CD4-positive, alpha-beta T cell treated with Interleukin-12 subunit alpha and Interleukin-12 subunit beta, for 1 hour (primary cell): ENCODE measurements around the gene MRPL46.
"Not testable (repeated sequence)": the region's sequence is repeated elsewhere in the genome, so short reads cannot be mapped to it uniquely, and the experiment has no call there.

ENCODE experiments used
- DNase-seq: peaks from one replicate; pipeline ENCODE4 v3.0.0-alpha.2; 2020

The MRPL46 gene

GRCh38 chr15:88438181-88438580, 29.0 kb downstream of the MRPL46 start:
- DNase-seq, result no peak

- not testable (repeated sequence) for DNase-seq
These were observed 33.1 kb downstream of the MRPL46 start for GRCh38 chr15:88434106-88434505.

GRCh38 chr15:88433046-88433685, 34.0 kb downstream of the MRPL46 start:
- DNase-seq, result no peak

- no peak for DNase-seq
These were observed 35.7 kb downstream of the MRPL46 start for GRCh38 chr15:88431441-88431840.

GRCh38 chr15:88430051-88430450, 37.1 kb downstream of the MRPL46 start:
- no peak for DNase-seq

- DNase-seq, result no peak
These were observed 38.2 kb downstream of the MRPL46 start for GRCh38 chr15:88428805-88429605.

GRCh38 chr15:88428053-88428452, 39.1 kb downstream of the MRPL46 start:
- no peak for DNase-seq

- DNase-seq, result no peak
These were observed 40.9 kb downstream of the MRPL46 start for GRCh38 chr15:88426304-88426703.

- no peak for DNase-seq
These were observed 43.9 kb downstream of the MRPL46 start for GRCh38 chr15:88423331-88423730.

- DNase-seq, result no peak
These were observed 47.4 kb downstream of the MRPL46 start for GRCh38 chr15:88419830-88420229.
